ENCODE measurements around the gene SERTAD4.

SERTAD4 gene

DNA sequence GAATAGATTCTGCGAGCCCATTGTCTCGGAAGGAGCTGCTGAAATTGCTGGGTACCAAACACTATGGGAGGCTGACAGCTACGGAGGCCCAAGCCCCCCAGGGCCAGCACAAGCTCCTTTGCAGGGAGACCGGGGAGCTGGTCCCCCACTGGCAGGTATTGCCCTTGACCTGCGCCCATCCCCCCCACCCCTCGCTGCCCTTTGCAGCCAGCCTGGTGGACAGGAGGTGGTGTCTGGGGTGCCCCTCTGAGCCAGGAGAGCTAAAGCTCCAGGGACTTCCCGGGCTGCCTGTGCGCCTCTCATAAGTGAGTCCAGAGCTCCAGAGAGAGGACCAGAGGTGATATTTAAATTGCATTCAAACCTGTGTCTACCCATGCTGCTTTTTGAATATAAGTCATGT, 5.4 kb downstream of the SERTAD4 start:
- Histone ChIP-seq H3K9me3 (no peaks in the 10 kb centered on the region), H3K27ac (peak overlapping the region; percentile 81 to 93), H3K4me3 (peak overlapping the region; percentile 18 to 26), H3K36me3 (peaks cover 0 to 11% (median 0%) of the 10 kb centered on the region in 3 donors), H3K27me3 (no peaks in the 10 kb centered on the region), H3K4me1 (peaks cover 0 to 72% (median 65%) of the 10 kb centered on the region in 4 donors)
- no peak for DNase-seq
- no peak for TF ChIP-seq CTCF (IDR thresholded peaks at IDR 0.05)
- intact Hi-C loops (cut with DNase I; ENCODE audit: low total_unique reads): loop anchor here (2.0 kb wide), 1 partner anchor 55 kb away; no protein-coding TSS in a partner anchor

DNA sequence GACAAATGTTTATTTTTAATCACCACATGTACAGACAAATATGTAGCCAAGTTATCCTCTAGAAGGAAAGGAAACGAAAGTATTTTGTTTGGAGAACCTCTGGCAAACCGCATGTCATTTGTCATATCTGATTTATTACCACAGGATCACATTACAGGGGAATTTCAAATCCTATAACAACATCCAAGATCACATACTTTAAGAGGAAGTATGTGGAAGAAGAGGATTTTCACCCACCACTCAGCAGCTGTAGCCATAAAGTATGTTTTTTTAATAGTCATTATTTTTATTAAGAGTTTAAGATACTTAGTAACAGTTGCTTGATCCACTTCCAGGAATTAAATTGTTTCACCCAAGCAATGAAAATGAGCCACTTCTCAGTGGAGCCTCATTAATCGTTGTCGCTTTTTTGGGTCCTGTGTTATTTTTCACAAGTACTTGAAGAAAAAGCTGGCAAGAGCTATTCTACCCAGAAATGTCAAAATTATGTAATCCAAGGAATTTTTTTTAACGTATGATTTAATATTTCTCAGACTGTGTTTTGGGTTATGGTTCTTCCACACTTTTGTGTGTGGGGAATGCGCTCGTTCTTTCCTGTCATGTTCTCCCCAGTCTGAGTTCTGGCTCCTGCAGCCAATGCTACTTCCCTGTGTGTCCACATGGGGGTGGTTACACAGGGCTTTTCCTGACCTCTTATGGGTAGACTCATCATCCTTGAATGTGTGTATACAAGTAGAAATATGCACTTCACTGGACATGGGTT, 6.9 kb downstream of the SERTAD4 start:
- no peaks in the 10 kb centered on the region for H3K9me3 ChIP-seq
- no peak for DNase-seq
- no peak overlapping the region for H3K4me3 ChIP-seq
- H3K36me3 ChIP-seq: peaks cover 0 to 11% (median 0%) of the 10 kb centered on the region in 3 donors
- H3K27me3 ChIP-seq: no peaks in the 10 kb centered on the region
- H3K27ac ChIP-seq: peak overlapping the region; percentile 50 to 93
- TF ChIP-seq CTCF (IDR thresholded peaks at IDR 0.05): peak; percentile 35 to 42
- intact Hi-C loops (cut with DNase I; ENCODE audit: low total_unique reads): loop anchor here (1.0 kb wide), 1 partner anchor 23 kb away; no protein-coding TSS in a partner anchor
- peaks cover 0 to 66% (median 56%) of the 10 kb centered on the region in 4 donors for H3K4me1 ChIP-seq

DNA sequence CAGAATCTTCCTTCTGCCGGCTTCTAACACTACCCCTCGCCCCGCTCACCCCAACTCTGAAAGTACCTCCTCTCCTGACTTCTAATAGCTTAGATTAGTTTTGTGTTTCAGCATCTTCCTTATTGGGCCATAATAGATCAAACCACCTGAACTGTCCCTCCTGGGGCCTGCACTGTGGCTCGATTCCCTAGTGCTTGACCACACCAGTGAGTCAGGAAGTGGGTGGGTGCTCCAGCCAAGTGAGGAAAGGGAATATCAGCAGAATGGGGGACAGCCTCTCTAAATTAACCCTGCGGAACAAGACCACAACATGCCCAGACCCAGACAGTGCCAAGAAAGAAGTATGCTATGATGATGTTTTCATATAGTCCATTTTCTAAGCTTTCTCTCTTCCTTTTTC, 8.5 kb downstream of the SERTAD4 start:
- H3K4me3 ChIP-seq: no peak overlapping the region
- peak overlapping the region; percentile 50 to 93 for H3K27ac ChIP-seq
- no peak for DNase-seq
- intact Hi-C loops (cut with DNase I; ENCODE audit: low total_unique reads): no loop called here
- peaks cover 0 to 50% (median 44%) of the 10 kb centered on the region in 4 donors for H3K4me1 ChIP-seq
- no peaks in the 10 kb centered on the region for H3K27me3 ChIP-seq
- no peaks in the 10 kb centered on the region for H3K9me3 ChIP-seq
- no peak for TF ChIP-seq CTCF (IDR thresholded peaks at IDR 0.05)
- peaks cover 0 to 11% (median 0%) of the 10 kb centered on the region in 3 donors for H3K36me3 ChIP-seq

GRCh38 chr1:210244746-210245367, 12.3 kb downstream of the SERTAD4 start:
- peaks cover 0 to 11% (median 0%) of the 10 kb centered on the region in 3 donors for H3K36me3 ChIP-seq
- H3K4me3 ChIP-seq: no peak overlapping the region
- no peak for TF ChIP-seq CTCF (IDR thresholded peaks at IDR 0.05)
- no peaks in the 10 kb centered on the region for H3K9me3 ChIP-seq
- intact Hi-C loops (cut with DNase I; ENCODE audit: low total_unique reads): no loop called here
- H3K4me1 ChIP-seq: peaks cover 0 to 14% (median 11%) of the 10 kb centered on the region in 4 donors
- no peak overlapping the region for H3K27ac ChIP-seq
- no peak for DNase-seq
- no peaks in the 10 kb centered on the region for H3K27me3 ChIP-seq

- Histone ChIP-seq H3K27ac (no peak overlapping the region), H3K36me3 (peaks cover 0 to 11% (median 0%) of the 10 kb centered on the region in 3 donors), H3K4me3 (no peak overlapping the region), H3K4me1 (peaks cover 0 to 13% (median 5%) of the 10 kb centered on the region in 4 donors), H3K27me3 (no peaks in the 10 kb centered on the region), H3K9me3 (no peaks in the 10 kb centered on the region)
- no peak for TF ChIP-seq CTCF (IDR thresholded peaks at IDR 0.05)
- intact Hi-C loops (cut with DNase I; ENCODE audit: low total_unique reads): no loop called here
- DNase-seq: no peak
Measured at GRCh38 chr1:210246447-210246846, 13.9 kb downstream of the SERTAD4 start.

All from tibial artery (tissue), 4 donors.